Measurements from ENCODE around the gene PDZD8.

DNA sequence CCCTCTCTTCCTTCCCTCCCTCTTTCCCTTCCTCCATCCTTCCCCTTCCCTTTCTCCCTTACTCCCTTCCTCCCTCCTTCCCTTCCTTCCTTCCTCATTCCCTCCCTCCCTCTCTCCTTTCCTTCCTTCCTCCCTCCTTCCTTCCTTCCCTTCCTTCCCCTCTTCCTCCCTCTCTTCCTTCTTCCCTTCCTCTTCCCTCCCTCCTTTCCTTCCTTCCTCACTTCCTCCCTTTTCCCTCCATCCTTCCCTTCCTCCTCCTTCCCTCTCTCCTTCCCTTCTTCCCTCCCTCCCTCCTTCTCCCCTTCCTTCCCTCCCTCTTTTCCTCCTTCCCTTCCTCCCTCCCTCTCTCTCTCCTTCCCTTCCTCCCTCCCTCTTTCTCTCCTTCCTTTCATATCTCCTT, 147.0 kb downstream of the PDZD8 start:
- TF ChIP-seq, protein P1, sequence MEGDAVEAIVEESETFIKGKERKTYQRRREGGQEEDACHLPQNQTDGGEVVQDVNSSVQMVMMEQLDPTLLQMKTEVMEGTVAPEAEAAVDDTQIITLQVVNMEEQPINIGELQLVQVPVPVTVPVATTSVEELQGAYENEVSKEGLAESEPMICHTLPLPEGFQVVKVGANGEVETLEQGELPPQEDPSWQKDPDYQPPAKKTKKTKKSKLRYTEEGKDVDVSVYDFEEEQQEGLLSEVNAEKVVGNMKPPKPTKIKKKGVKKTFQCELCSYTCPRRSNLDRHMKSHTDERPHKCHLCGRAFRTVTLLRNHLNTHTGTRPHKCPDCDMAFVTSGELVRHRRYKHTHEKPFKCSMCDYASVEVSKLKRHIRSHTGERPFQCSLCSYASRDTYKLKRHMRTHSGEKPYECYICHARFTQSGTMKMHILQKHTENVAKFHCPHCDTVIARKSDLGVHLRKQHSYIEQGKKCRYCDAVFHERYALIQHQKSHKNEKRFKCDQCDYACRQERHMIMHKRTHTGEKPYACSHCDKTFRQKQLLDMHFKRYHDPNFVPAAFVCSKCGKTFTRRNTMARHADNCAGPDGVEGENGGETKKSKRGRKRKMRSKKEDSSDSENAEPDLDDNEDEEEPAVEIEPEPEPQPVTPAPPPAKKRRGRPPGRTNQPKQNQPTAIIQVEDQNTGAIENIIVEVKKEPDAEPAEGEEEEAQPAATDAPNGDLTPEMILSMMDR (IDR thresholded peaks at IDR 0.05), result no peak
- TF ChIP-seq POLR2A (IDR thresholded peaks at IDR 0.05) (no peak), EP300 (IDR thresholded peaks at IDR 0.05) (no peak)
